Uterus (tissue), 2 donors: ENCODE measurements around the gene PIGK.

Experiments
- POLR2A ChIP-seq, 2 donors: fragments of 450-650 bp; IDR thresholded peaks; one replicate each; pipeline ENCODE4 v1.6.1; 2016; ENCODE audit warnings: antibody characterized with exemption in 2 of 2, mild to moderate bottlenecking in 1 of 2, moderate library complexity in 1 of 2
- TF ChIP-seq, protein P1 (sequence below), 4 experiments: fragments of 200-600 bp in 2 of 4; fragments of 450-650 bp in 2 of 4; sonication (generic) in 2 of 4; IDR thresholded peaks; one replicate each; pipeline ENCODE4 v1.5.1; 2016 to 2019; ENCODE audit warnings: antibody characterized with exemption in 4 of 4, mild to moderate bottlenecking in 2 of 4, moderate library complexity in 1 of 4

GRCh38 chr1:77048615-77049005 lies 170.6 kb downstream of the PIGK start:
- TF ChIP-seq, protein P1, sequence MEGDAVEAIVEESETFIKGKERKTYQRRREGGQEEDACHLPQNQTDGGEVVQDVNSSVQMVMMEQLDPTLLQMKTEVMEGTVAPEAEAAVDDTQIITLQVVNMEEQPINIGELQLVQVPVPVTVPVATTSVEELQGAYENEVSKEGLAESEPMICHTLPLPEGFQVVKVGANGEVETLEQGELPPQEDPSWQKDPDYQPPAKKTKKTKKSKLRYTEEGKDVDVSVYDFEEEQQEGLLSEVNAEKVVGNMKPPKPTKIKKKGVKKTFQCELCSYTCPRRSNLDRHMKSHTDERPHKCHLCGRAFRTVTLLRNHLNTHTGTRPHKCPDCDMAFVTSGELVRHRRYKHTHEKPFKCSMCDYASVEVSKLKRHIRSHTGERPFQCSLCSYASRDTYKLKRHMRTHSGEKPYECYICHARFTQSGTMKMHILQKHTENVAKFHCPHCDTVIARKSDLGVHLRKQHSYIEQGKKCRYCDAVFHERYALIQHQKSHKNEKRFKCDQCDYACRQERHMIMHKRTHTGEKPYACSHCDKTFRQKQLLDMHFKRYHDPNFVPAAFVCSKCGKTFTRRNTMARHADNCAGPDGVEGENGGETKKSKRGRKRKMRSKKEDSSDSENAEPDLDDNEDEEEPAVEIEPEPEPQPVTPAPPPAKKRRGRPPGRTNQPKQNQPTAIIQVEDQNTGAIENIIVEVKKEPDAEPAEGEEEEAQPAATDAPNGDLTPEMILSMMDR (IDR thresholded peaks at IDR 0.05): no peak
- no peak for TF ChIP-seq POLR2A (IDR thresholded peaks at IDR 0.05)
